Measurements from ENCODE around the gene SMARCA1. TPM values are rescaled to one million over a fixed set of nuclear protein-coding genes. Genes with fewer than 3 reads are reported as not detected.

Gene SMARCA1
- total RNA-seq, 1 experiment from 2014 or later: 46.1 TPM

DNA sequence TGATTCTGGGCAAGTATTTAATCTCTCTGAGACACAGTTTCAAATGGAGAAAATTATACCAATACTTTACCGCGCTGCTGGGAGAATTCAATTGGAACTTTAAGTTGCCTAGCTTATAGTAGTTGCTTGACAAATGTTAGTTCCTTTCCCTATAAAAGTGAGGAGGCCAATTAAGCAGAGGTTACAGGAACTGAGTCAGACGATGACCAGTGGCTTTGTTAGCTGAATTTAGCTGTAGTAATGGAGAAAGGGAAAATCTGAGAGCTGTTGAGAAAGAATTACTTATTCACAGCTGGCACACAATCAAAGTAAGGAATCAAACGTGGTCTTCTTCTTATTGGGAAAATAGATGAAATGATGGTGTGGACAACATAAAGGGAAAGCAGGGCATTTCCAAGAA is 29.6 kb downstream of the SMARCA1 start (continued):
- TF ChIP-seq ZNF425 (CRISPR knock-in tag; conservative IDR thresholded peaks at IDR 0.05) (no peak), GRHL2 (CRISPR knock-in tag; IDR thresholded peaks at IDR 0.05; ENCODE audit: insufficient replicate concordance, severe bottlenecking) (no peak), CREM (CRISPR knock-in tag; IDR thresholded peaks at IDR 0.05) (no peak), USF2 (CRISPR knock-in tag; IDR thresholded peaks at IDR 0.05) (no peak), ZBTB21 (CRISPR knock-in tag; IDR thresholded peaks at IDR 0.05; ENCODE audit: borderline replicate concordance) (no peak)

- H3K4me3 Mint-ChIP-seq: no peak overlapping the region
- CTCF ChIA-PET: no interaction called here
- POLR2A ChIA-PET: no interaction called here
- no peak overlapping the region for H3K27ac Mint-ChIP-seq
- TF ChIP-seq ZBTB21 (CRISPR knock-in tag; IDR thresholded peaks at IDR 0.05; ENCODE audit: borderline replicate concordance) (no peak), ZBTB43 (CRISPR knock-in tag; IDR thresholded peaks at IDR 0.05) (no peak), CDX4 (CRISPR knock-in tag; IDR thresholded peaks at IDR 0.05; ENCODE audit: borderline replicate concordance) (no peak), SP1 (CRISPR knock-in tag; conservative IDR thresholded peaks at IDR 0.05) (no peak), CTCF (IDR thresholded peaks at IDR 0.05) (no peak), TEAD1 (CRISPR knock-in tag; IDR thresholded peaks at IDR 0.05) (no peak), E2F4 (CRISPR knock-in tag; IDR thresholded peaks at IDR 0.05; ENCODE audit: borderline replicate concordance, low read depth) (no peak), FOXJ3 (CRISPR knock-in tag; IDR thresholded peaks at IDR 0.05; ENCODE audit: borderline replicate concordance) (no peak), OVOL2 (CRISPR knock-in tag; IDR thresholded peaks at IDR 0.05; ENCODE audit: borderline replicate concordance) (no peak), RORB (CRISPR knock-in tag; IDR thresholded peaks at IDR 0.05) (no peak), ETV6 (CRISPR knock-in tag; IDR thresholded peaks at IDR 0.05) (no peak)
- no peaks in the 10 kb centered on the region for H3K9me3 Mint-ChIP-seq
- no peaks in the 10 kb centered on the region for H3K4me1 Mint-ChIP-seq
- H3K36me3 Mint-ChIP-seq: peaks cover 47% of the 10 kb centered on the region
- DNase-seq (ENCODE audit: low spot score) (no peak), ATAC-seq (no peak)
- H3K27me3 Mint-ChIP-seq (ENCODE audit: low read depth): no peaks in the 10 kb centered on the region
Observed at GRCh38 chrX:129490330-129490729, 33.0 kb downstream of the SMARCA1 start.

DNA sequence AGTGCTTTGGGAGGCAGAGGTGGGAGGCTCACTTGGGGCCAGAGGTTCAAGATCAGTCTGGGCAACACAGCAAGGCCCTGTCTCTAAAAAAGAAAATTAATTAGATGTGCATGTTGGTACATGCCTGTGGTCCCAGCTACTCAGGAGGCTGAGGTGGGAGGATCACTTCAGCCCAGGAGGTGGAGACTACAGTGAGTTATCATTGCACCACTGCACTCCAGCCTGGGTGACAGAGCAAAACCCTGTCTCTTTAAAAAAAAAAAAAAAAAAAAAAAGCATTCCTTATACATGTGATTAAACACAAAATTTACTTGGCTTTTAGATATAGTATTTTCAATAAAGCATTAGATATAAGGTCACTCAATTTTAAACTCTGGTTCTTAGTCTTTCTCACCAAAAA is 34.9 kb downstream of the SMARCA1 start:
- DNase-seq (ENCODE audit: low spot score) (no peak), ATAC-seq (no peak)
- no peak overlapping the region for H3K4me3 Mint-ChIP-seq
- peaks cover 38% of the 10 kb centered on the region for H3K36me3 Mint-ChIP-seq
- no peaks in the 10 kb centered on the region for H3K9me3 Mint-ChIP-seq
- ChIA-PET CTCF (no interaction called here), POLR2A (no interaction called here)
- no peaks in the 10 kb centered on the region for H3K4me1 Mint-ChIP-seq
- no peak for TF ChIP-seq FOXK1 (CRISPR knock-in tag; IDR thresholded peaks at IDR 0.05)
- no peak for TF ChIP-seq ZNF219 (CRISPR knock-in tag; IDR thresholded peaks at IDR 0.05; ENCODE audit: borderline replicate concordance)
- no peak for TF ChIP-seq NFATC4 (CRISPR knock-in tag; IDR thresholded peaks at IDR 0.05)
- TF ChIP-seq ZNF263 (CRISPR knock-in tag; IDR thresholded peaks at IDR 0.05; ENCODE audit: low read depth): no peak
- TF ChIP-seq, protein P1, sequence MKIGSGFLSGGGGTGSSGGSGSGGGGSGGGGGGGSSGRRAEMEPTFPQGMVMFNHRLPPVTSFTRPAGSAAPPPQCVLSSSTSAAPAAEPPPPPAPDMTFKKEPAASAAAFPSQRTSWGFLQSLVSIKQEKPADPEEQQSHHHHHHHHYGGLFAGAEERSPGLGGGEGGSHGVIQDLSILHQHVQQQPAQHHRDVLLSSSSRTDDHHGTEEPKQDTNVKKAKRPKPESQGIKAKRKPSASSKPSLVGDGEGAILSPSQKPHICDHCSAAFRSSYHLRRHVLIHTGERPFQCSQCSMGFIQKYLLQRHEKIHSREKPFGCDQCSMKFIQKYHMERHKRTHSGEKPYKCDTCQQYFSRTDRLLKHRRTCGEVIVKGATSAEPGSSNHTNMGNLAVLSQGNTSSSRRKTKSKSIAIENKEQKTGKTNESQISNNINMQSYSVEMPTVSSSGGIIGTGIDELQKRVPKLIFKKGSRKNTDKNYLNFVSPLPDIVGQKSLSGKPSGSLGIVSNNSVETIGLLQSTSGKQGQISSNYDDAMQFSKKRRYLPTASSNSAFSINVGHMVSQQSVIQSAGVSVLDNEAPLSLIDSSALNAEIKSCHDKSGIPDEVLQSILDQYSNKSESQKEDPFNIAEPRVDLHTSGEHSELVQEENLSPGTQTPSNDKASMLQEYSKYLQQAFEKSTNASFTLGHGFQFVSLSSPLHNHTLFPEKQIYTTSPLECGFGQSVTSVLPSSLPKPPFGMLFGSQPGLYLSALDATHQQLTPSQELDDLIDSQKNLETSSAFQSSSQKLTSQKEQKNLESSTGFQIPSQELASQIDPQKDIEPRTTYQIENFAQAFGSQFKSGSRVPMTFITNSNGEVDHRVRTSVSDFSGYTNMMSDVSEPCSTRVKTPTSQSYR (CRISPR knock-in tag; IDR thresholded peaks at IDR 0.05): no peak
- TF ChIP-seq SOX15 (CRISPR knock-in tag; IDR thresholded peaks at IDR 0.05): no peak
- TF ChIP-seq ZNF671 (CRISPR knock-in tag; IDR thresholded peaks at IDR 0.05): no peak
- no peaks in the 10 kb centered on the region for H3K27me3 Mint-ChIP-seq (ENCODE audit: low read depth)
- H3K27ac Mint-ChIP-seq: no peak overlapping the region

All from WTC11 (cell line).